Trophoblast cell (in vitro differentiated cells and primary cell): ENCODE measurements around the gene WNT7B.

ENCODE experiments used
- DNase-seq, 2 donors: peaks; one replicate each; pipeline ENCODE4 v3.0.0-alpha.2; 2016
- H2AFZ ChIP-seq: 2 replicates; pipeline ENCODE4 v1.6.1; 2013; ENCODE audit warnings: low read length, moderate library complexity, mild to moderate bottlenecking; ENCODE audit not compliant: insufficient read depth, poor library complexity
- H2AK5ac ChIP-seq: 2 replicates; pipeline ENCODE4 v1.6.1; 2013; ENCODE audit warnings: mild to moderate bottlenecking, low read length
- H2BK120ac ChIP-seq: 2 replicates; pipeline ENCODE4 v1.6.1; 2013; ENCODE audit warnings: low read length, mild to moderate bottlenecking, moderate library complexity; ENCODE audit not compliant: insufficient read depth, poor library complexity
- H2BK12ac ChIP-seq: 2 replicates; pipeline ENCODE4 v1.6.1; 2013; ENCODE audit warnings: mild to moderate bottlenecking, low read length, moderate library complexity
- H2BK5ac ChIP-seq: 2 replicates; pipeline ENCODE4 v1.6.1; 2013; ENCODE audit warnings: low read length, low read depth, moderate library complexity, mild to moderate bottlenecking; ENCODE audit not compliant: poor library complexity
- H3K14ac ChIP-seq: 2 replicates; pipeline ENCODE4 v1.6.1; 2013; ENCODE audit warnings: mild to moderate bottlenecking, low read length
- H3K18ac ChIP-seq: 2 replicates; pipeline ENCODE4 v1.6.1; 2013; ENCODE audit warnings: mild to moderate bottlenecking, low read length
- H3K23ac ChIP-seq: 2 replicates; pipeline ENCODE4 v1.6.1; 2013; ENCODE audit warnings: low read length
- H3K27ac ChIP-seq: 2 replicates; pipeline ENCODE4 v1.5.1; 2013; ENCODE audit warnings: low read depth, mild to moderate bottlenecking, inconsistent platforms, low read length, moderate library complexity
- H3K27me3 ChIP-seq: 2 replicates; pipeline ENCODE4 v1.6.1; 2013; ENCODE audit warnings: inconsistent platforms, mild to moderate bottlenecking, low read length, moderate library complexity; ENCODE audit not compliant: insufficient read depth
- H3K36me3 ChIP-seq, 2 experiments: 1 replicate in 1 of 2; 2 replicates in 1 of 2; pipeline ENCODE4 v1.6.1; 2013; ENCODE audit warnings: low read length in 2 of 2, mild to moderate bottlenecking in 2 of 2, moderate library complexity in 1 of 2; ENCODE audit not compliant: insufficient read depth in 2 of 2, control insufficient read depth in 1 of 2
- H3K4ac ChIP-seq: 2 replicates; pipeline ENCODE4 v1.6.1; 2013; ENCODE audit warnings: low read depth, mild to moderate bottlenecking, low read length, moderate library complexity
- H3K4me1 ChIP-seq, 2 experiments: 1 replicate in 1 of 2; 2 replicates in 1 of 2; pipeline ENCODE4 v1.6.1; 2013; ENCODE audit warnings: low read length in 2 of 2, mild to moderate bottlenecking in 2 of 2, moderate library complexity in 1 of 2; ENCODE audit not compliant: insufficient read depth in 2 of 2, control insufficient read depth in 1 of 2
- H3K4me2 ChIP-seq: 2 replicates; pipeline ENCODE4 v1.6.1; 2013; ENCODE audit warnings: inconsistent platforms, mild to moderate bottlenecking, low read length, moderate library complexity
- H3K4me3 ChIP-seq: 2 replicates; pipeline ENCODE4 v1.5.1; 2013; ENCODE audit warnings: mild to moderate bottlenecking, low read depth, low read length, inconsistent platforms
- H3K79me1 ChIP-seq: one replicate; pipeline ENCODE4 v1.6.1; 2013; ENCODE audit warnings: low read length
- H3K79me2 ChIP-seq: 2 replicates; pipeline ENCODE4 v1.6.1; 2013; ENCODE audit warnings: low read length, mild to moderate bottlenecking; ENCODE audit not compliant: control insufficient read depth, insufficient read depth, poor library complexity
- H3K9ac ChIP-seq: 2 replicates; pipeline ENCODE4 v1.6.1; 2013; ENCODE audit warnings: mild to moderate bottlenecking, low read length
- H3K9me3 ChIP-seq: 2 replicates; pipeline ENCODE4 v1.6.1; 2013; ENCODE audit warnings: low read depth, mild to moderate bottlenecking, control low read depth, inconsistent platforms, low read length; ENCODE audit not compliant: insufficient read depth
- H4K12ac ChIP-seq: 2 replicates; pipeline ENCODE4 v1.6.1; 2013; ENCODE audit warnings: low read depth, mild to moderate bottlenecking, low read length, moderate library complexity
- H4K8ac ChIP-seq: 2 replicates; pipeline ENCODE4 v1.6.1; 2013; ENCODE audit warnings: low read depth, mild to moderate bottlenecking, low read length, moderate library complexity
- H4K91ac ChIP-seq: one replicate; pipeline ENCODE4 v1.6.1; 2013; ENCODE audit warnings: low read depth, mild to moderate bottlenecking, low read length, moderate library complexity
- WGBS: extraction: QIAGEN DNeasy Blood & Tissue Kit; methylation state at CpG from one replicate; pipeline ENCODE4 v1.1.7; 2013; ENCODE audit warnings: missing lambda C conversion rate; ENCODE audit not compliant: insufficient read length, insufficient coverage; ENCODE audit errors: extremely low coverage; 5-methylcytosine and 5-hydroxymethylcytosine counted together

Gene WNT7B

DNA sequence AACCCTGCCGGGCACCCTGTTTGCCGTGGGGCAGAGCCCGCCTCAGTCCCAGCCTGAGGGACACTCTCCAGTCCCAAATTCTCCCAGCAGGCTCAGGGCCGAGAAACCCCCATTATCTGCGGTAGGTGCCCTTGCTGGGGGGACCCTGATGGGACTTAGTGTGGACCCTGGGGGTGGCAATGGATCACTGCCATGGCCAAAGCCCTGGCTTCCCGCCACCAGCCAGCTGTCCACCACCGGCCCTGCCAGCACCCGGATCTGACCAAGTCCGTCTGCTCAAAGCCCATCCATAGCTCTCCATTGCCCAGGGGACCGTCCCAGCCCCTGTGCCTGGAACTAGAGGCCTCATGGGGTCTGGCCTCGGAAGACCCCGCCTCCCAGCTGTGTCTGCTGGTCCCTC is 24.4 kb downstream of the WNT7B start:
- Histone ChIP-seq H2BK5ac (no peak overlapping the region), H4K91ac (no peak overlapping the region), H3K79me1 (no peaks in the 10 kb centered on the region), H3K27me3 (no peaks in the 10 kb centered on the region), H3K9ac (no peak overlapping the region), H3K9me3 (peaks cover 2% of the 10 kb centered on the region), H3K4me2 (no peak overlapping the region), H3K79me2 (no peaks in the 10 kb centered on the region), H3K36me3 (no peaks in the 10 kb centered on the region), H4K12ac (no peak overlapping the region), H2BK12ac (no peak overlapping the region), H3K4me3 (no peak overlapping the region), H2BK120ac (no peak overlapping the region), H3K14ac (no peak overlapping the region), H3K23ac (no peak overlapping the region), H3K18ac (no peak overlapping the region), H3K4me1 (peaks cover 15 to 21% of the 10 kb centered on the region in 2 experiments), H3K27ac (no peak overlapping the region), H2AK5ac (no peak overlapping the region), H4K8ac (no peak overlapping the region), H2AFZ (no peak overlapping the region), H3K4ac (no peak overlapping the region)
- no CpG with 5 or more reads among the region's 12 CpGs for WGBS
- no peak for DNase-seq

DNA sequence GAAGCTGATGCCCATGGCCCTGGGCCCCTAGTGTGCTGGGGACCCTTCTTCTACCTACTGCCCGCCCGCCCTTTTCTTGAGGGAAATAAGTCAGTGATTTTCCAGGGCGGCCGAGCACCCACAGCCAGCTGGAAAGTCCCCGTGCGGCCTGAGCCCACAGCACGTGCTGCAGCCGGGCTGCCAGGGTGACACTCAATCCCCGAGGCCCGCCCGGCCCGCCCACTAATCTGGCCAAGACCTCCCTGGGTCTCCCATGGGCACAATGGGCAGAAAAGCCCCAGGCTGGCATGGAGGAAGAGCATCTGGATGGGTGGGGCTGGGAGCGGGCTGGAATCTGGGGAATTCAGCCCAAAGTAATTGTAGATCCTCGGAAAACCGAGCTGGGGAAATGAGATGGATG is 24.8 kb downstream of the WNT7B start:
- H2BK12ac ChIP-seq, result no peak overlapping the region
- no peak overlapping the region for H2BK120ac ChIP-seq
- peaks cover 15 to 21% of the 10 kb centered on the region in 2 experiments for H3K4me1 ChIP-seq
- H3K4me2 ChIP-seq, result no peak overlapping the region
- H4K91ac ChIP-seq, result no peak overlapping the region
- no peak overlapping the region for H3K27ac ChIP-seq
- no peaks in the 10 kb centered on the region for H3K79me2 ChIP-seq
- no peak overlapping the region for H3K9ac ChIP-seq
- H3K36me3 ChIP-seq, result no peaks in the 10 kb centered on the region
- no peaks in the 10 kb centered on the region for H3K79me1 ChIP-seq
- H2AK5ac ChIP-seq, result no peak overlapping the region
- H3K4ac ChIP-seq, result no peak overlapping the region
- no peak overlapping the region for H3K23ac ChIP-seq
- no peaks in the 10 kb centered on the region for H3K27me3 ChIP-seq
- no peak overlapping the region for H4K8ac ChIP-seq
- WGBS, result no CpG with 5 or more reads among the region's 15 CpGs
- no peak for DNase-seq
- no peak overlapping the region for H2AFZ ChIP-seq
- peaks cover 2% of the 10 kb centered on the region for H3K9me3 ChIP-seq
- H4K12ac ChIP-seq, result no peak overlapping the region
- H2BK5ac ChIP-seq, result no peak overlapping the region
- H3K14ac ChIP-seq, result no peak overlapping the region
- H3K18ac ChIP-seq, result no peak overlapping the region
- H3K4me3 ChIP-seq, result no peak overlapping the region

DNA sequence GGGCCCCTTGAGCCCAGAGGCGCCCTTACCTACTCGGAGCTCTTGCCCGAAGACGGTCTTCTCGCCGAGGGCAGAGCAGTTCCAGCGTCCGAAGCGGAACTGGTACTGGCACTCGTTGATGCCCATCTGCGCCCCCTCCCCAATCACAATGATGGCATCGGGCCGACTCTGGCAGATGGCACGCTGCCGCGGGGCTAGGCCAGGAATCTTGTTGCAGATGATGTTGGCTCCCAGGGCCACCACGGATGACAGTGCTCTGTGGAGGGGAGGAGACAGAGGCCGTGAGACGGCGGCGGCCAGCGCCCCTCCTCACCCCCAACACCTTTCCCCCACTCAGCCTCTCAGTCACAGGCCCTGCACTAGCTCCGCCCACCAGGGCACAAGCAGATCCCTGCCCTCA is 27.1 kb downstream of the WNT7B start:
- H3K4ac ChIP-seq, result no peak overlapping the region
- H3K79me1 ChIP-seq, result no peaks in the 10 kb centered on the region
- H3K27ac ChIP-seq, result no peak overlapping the region
- no peak overlapping the region for H4K12ac ChIP-seq
- no peak overlapping the region for H2BK120ac ChIP-seq
- H3K4me2 ChIP-seq, result no peak overlapping the region
- H3K23ac ChIP-seq, result no peak overlapping the region
- H4K8ac ChIP-seq, result no peak overlapping the region
- no peaks in the 10 kb centered on the region for H3K36me3 ChIP-seq
- no peak overlapping the region for H3K14ac ChIP-seq
- H2BK5ac ChIP-seq, result no peak overlapping the region
- H3K79me2 ChIP-seq, result no peaks in the 10 kb centered on the region
- no peak for DNase-seq
- no peak overlapping the region for H2AK5ac ChIP-seq
- H3K4me1 ChIP-seq, result peaks cover 5 to 9% of the 10 kb centered on the region in 2 experiments
- H4K91ac ChIP-seq, result no peak overlapping the region
- H3K9ac ChIP-seq, result no peak overlapping the region
- whole genome bisulfite sequencing, result no CpG with 5 or more reads among the region's 23 CpGs
- H2BK12ac ChIP-seq, result no peak overlapping the region
- H3K9me3 ChIP-seq, result peaks cover 2% of the 10 kb centered on the region
- no peaks in the 10 kb centered on the region for H3K27me3 ChIP-seq
- no peak overlapping the region for H2AFZ ChIP-seq
- H3K4me3 ChIP-seq, result no peak overlapping the region
- H3K18ac ChIP-seq, result no peak overlapping the region

DNA sequence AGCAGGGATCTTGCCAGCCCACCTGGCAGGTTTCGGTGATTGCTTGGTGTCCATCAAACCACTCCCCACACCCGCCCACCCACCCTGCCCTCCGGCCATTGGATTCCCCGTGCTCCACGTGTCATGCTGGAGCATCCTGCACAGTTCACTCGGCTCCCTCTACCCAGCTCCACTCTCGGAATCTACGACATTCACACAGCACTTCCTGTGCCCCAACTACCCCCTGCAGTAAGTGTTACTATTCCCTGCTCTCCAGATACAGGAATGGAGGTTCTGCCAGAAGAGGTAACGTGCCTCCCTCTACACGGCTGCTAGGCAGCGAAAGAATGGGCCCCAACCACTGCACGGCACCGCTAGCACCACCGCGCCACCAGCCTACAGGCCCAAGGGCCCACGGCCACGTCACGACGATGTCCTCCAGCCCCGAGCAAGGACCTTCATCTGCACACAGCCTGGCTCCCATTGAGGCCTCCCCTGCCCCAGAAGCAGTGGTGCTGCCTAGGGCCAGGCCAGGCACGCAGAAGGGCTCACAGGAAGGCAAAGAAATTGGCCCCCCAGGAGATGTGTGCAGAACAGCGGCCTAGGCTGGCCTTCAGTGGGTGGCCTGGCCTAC is 27.6 kb downstream of the WNT7B start:
- Histone ChIP-seq H3K79me1 (no peaks in the 10 kb centered on the region), H4K91ac (no peak overlapping the region), H2AFZ (no peak overlapping the region), H4K8ac (no peak overlapping the region), H2BK5ac (no peak overlapping the region), H3K27me3 (no peaks in the 10 kb centered on the region), H2BK12ac (no peak overlapping the region), H3K79me2 (no peaks in the 10 kb centered on the region), H2AK5ac (no peak overlapping the region), H3K4me3 (no peak overlapping the region), H3K18ac (no peak overlapping the region), H3K14ac (no peak overlapping the region), H3K4me1 (peaks cover 5 to 9% of the 10 kb centered on the region in 2 experiments), H3K23ac (no peak overlapping the region), H3K4me2 (no peak overlapping the region), H3K27ac (no peak overlapping the region), H3K9me3 (peaks cover 2% of the 10 kb centered on the region), H4K12ac (no peak overlapping the region), H3K36me3 (no peaks in the 10 kb centered on the region), H3K4ac (no peak overlapping the region), H3K9ac (no peak overlapping the region), H2BK120ac (no peak overlapping the region)
- no CpG with 5 or more reads among the region's 22 CpGs for WGBS
- DNase-seq, result no peak
